ENCODE measurements around the gene MPEG1.

MPEG1 gene

GRCh38 chr11:59212744-59213631 lies at the start of gene MPEG1:
Gene MPEG1, minus strand, starts transcription at chr11:59212927. Its CDS starts 62 bp downstream, at chr11:59212865.
- no peak for DNase-seq (ENCODE audit: low spot score)

DNA sequence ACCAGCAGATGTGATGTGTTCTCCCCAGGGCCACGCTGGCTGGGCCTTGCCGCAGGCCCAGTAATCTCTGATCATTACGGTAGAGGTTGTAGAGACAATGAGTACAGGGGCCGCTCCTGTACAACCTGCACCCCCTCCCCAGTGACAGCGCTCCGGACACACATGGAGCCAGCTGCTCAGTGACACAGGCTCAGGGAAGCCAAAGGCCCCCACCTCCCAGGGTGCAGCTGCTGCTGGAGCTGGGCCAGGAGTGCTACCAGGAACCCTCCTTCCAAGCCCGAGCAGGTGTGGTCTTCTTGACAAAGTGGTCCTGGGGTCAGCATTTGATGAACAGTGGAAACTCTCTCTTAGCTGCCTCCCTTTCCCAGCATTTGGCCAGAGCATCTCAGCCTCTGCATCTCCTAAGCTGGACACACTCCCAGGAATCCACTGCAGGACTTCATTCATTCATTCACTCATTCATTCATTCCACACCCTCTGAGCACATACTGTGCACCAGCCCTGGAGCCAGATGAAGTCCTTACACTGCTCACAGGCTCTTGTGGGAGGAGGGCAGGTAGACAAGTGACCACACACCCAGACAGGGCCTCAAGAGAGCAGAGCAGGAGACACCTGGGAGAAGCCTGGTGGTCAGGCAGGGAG lies 49.6 kb upstream of the MPEG1 start:
- DNase-seq (ENCODE audit: low spot score), result no peak

DNA sequence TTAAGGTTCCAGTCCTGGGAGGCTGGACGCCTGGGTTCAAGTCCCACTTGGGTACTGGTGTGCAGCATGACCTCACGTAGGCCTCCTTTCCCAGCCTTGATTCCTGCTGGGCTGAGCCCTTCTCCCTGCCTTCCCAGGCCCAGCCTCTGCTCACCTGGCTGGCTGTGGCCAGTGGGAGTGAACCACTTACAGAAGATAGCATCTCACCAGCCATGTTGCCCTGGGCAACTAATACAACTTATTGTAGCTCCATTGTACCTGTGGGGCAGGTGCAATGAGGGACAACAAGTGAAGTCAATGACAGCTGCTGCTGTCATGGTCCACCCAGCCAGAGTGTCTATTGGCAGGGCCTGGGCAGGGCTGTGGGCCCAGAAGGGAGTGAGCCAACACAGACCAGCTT lies 48.4 kb upstream of the MPEG1 start:
- DNase-seq (ENCODE audit: low spot score), result no peak

- DNase-seq (ENCODE audit: low spot score), result no peak
Observed at GRCh38 chr11:59259867-59260475, 47.2 kb upstream of the MPEG1 start.

DNA sequence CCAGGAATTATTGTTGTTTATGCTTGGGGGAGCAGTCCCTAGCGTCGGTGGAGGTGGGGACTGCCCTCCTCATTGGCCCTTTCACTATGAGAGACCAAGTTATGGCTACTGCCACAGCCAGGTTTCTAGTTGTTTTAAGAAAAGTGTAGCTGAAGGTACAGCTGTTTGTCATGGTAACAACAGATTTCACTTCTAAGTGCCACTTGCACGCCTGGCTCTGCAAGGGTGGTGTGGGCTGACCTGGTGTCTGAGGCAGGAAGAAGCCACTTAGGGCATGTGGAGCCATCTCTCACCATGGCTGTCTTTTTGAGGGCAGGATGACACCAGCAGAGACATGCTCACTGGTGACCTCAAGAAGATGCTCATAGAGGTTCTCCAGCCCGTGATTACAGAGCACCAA lies 46.3 kb upstream of the MPEG1 start:
- no peak for DNase-seq (ENCODE audit: low spot score)

DNA sequence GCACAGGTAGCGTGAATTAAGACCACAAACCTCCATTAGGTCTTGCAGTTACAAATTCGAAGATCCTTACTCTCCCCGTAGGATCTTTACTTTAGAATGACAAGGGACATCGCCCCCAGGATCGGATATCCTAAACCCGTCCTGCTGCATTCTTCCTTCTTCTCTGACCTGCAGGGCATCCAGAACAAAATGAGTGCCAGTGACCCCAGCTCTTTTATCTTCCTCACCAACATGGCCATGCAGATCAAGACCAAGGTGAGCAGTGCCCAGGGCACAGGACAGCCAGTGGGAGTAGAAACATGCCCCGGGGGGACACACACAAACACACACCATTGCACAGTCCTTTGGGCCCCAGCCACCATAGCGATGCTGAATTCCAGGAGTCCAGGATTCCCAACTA lies 42.6 kb upstream of the MPEG1 start:
- no peak for DNase-seq (ENCODE audit: low spot score)

GRCh38 chr11:59254286-59254685 lies 41.6 kb upstream of the MPEG1 start:
- DNase-seq (ENCODE audit: low spot score), result no peak

GRCh38 chr11:59253001-59253400 lies 40.3 kb upstream of the MPEG1 start:
- DNase-seq (ENCODE audit: low spot score), result no peak

DNA sequence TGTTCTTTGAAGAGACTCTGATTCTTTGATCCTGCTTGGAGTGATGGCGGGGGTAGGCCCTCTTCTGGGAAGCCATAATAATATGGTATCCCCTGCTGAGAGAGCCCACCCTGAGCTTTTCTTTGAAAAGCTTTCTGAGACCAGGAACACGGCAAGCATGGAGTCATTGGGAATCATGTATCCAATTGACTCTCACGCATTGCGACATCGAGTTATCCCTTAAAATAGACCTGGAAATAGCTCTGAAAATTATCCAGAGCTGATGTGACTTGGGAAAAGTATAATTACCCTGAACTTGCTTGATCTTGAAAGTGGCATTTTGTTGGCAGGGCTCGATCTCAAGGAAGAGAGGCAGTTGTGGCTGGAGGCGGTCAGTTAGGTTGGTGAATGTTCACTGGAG lies 36.8 kb upstream of the MPEG1 start:
- no peak for DNase-seq (ENCODE audit: low spot score)

DNA sequence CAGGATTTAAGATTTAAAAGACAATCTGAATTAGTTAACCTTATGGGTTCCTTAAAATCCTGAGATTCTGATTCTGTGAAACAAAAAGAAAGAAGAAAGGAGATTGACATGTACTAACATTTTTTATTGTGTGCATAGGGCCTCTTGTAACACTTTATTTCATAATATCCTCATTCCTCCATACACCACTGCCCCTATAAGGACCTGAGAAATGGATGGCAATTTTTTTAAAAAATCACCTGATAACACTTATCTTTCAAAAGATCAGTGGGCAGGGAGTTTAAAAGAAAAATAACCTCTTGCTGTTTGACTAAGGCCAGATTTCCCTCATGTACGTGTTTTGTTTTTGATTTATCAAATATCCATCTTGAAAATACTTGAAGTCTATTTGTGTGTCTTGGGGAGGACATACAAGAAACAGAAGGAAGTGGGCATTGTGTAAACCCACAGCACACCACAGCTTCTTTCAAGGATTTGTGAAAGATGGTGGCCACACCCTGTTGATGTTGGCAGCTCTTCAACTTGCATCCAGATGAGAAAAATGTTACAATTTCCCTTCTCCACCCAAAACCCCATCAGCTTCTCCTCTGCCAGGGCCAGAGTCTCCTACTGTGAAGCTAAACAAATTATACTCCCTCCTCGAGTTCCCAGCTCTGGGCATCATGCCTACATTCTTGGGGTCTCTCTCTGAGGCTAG lies 35.0 kb upstream of the MPEG1 start:
- DNase-seq (ENCODE audit: low spot score), result no peak

GRCh38 chr11:59243633-59244032 lies 30.9 kb upstream of the MPEG1 start:
- DNase-seq (ENCODE audit: low spot score), result no peak

GRCh38 chr11:59240322-59240721 lies 27.6 kb upstream of the MPEG1 start:
- no peak for DNase-seq (ENCODE audit: low spot score)

DNA sequence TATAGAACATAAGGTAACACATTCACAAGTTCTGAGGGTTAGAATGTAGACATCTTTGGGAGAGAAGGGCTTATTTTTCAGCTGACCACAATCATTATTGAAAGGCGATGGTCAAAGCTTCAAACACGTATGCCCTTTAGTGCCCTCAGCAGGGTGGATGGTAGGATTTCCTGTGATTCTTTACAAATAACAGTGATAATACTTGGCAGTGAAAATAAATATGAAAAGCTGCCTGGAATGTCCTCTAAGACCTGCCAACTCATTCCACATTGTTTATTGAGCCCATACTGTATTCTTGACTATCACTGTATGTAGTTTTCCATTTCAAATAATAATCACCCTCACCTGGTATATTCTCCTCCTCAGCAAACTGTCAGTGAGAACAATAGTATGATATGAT lies 13.7 kb upstream of the MPEG1 start:
- no peak for DNase-seq (ENCODE audit: low spot score)

DNA sequence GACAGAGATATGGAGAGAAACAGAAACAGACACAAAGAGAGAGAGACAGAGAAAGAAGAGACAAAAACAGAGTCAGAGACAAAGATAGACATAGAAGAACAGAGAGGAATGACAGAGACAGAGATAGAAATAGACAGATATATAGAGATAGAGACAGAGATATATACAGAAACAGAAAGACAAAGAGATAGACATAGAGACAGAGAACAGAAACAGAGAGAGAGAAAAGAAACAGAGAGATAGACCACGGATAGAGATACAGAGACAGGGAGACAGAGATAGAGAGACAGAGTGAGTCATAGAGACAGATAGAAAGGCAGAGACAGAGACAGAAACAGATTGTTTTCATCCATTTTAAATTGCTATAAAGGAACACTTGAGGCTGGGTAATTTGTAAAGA lies 12.3 kb upstream of the MPEG1 start:
- no peak for DNase-seq (ENCODE audit: low spot score)

DNA sequence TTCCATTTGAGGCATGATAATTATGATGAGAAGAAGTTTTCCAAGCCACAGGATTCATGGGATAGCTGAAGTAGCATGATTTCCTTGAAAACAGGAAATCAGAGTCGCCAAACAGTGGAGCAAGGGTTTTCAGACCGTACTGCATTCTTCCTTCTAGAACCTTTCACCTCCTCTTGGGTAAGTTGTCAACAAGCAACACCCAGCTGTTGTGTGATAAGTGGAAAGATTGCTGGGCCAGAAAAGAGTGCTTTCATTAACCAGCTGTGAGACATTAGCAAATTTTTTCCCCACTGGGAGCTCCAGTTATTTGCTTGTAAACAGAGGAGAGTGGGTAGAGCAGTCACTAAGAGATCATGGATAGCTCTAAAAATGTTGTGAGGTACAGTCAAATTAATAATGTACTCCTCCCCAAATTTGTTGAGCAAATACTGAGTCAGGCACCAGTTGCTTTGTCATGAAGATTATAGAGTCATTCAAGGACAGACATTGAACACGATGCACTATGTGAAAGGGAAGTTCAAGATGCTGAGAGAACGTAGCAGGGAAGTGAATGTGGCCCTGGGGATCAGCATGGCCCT lies 11.7 kb upstream of the MPEG1 start:
- no peak for DNase-seq (ENCODE audit: low spot score)

DNA sequence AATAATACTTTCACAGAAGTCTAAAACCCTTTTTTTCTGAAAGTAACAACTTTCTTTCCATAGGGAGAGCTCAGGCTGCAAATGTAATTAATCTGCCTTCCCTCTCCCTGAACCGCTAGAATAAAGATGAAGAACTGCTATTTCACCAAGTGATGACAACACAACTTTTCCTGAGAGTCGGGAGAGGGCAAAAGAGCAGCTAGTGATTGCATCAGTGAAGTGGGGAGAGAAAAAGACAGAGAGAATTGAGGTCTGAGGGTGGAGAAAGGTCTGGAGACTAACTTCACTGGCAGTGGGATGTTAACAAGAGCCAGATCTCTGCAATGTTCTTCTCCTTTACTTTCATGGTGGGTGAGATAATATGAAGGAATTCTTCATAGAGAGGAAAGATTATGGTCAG lies 10.9 kb upstream of the MPEG1 start:
- no peak for DNase-seq (ENCODE audit: low spot score)

DNA sequence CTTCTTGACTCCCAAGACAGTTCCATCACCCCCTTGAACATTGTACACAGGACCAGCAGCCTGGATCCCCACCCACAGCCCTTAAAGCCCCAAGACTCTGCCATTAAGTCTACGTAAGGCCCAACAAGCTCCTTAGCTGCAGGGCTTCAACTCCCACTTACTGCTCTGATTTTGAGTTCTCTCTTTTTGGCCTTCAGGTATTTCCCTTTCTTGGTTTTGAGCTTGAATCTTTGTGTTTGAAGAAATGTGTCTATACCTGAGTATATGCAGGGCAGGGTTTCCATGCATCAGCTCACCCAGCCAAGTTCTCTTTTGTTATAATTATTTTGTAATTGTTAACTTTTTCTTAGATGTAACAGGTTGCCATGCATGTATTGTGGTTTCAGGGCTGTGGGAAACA lies 10.4 kb upstream of the MPEG1 start:
- DNase-seq (ENCODE audit: low spot score), result no peak

- no peak for DNase-seq (ENCODE audit: low spot score)
Observed at GRCh38 chr11:59222464-59223060, 9.8 kb upstream of the MPEG1 start.

GRCh38 chr11:59221441-59221840 lies 8.7 kb upstream of the MPEG1 start:
- no peak for DNase-seq (ENCODE audit: low spot score)

DNA sequence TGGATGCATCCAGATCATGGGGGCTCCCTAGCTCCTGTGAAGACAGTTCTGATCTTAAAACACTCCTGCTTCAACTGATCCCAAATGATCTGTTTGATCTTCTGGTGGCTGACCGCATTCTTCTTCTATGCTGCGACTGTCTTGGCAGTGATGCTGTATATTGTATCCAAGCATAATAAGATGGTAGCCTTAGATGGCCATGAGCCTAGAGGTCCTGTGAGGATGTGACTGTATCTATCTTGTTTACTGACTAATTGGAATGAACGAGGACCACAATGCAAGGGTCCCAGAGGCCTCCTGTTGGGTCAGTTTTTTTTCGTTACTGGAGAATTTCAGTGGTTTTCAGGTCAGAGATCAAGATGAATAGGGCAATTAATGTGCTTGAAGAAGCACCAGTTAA lies 7.1 kb upstream of the MPEG1 start:
- DNase-seq (ENCODE audit: low spot score), result no peak

- DNase-seq (ENCODE audit: low spot score), result no peak
Observed at GRCh38 chr11:59218893-59219292, 6.2 kb upstream of the MPEG1 start.

DNA sequence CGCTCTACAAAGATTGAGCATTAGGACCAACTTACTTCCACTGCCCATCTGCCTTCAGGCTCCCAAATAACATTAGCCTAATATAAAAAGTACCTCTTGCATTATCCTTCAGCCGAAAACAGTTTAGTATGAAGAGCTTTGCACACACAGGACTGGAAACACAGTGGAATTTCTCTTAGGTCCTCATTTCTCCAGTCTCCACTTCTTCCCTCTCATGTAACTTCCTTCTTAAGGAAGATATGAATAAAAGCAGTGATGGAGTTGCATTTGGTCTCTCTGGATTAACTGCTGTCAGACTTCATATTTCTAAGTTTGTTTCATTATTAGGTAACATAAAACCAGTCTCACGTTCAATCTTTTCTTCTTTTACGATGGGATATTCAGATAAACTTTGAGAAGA lies 5.6 kb upstream of the MPEG1 start:
- DNase-seq (ENCODE audit: low spot score), result no peak

All from hematopoietic multipotent progenitor cell treated with erythropoietin and hydrocortisone succinate and interleukin-3 and kit ligand, for 15 days (in vitro differentiated cells).